SJCRH30 (cell line): ENCODE measurements around the gene NRAS. TPM values are rescaled to one million over a fixed set of nuclear protein-coding genes. Genes with fewer than 3 reads are reported as not detected.
"Not testable (repeated sequence)": the region's sequence is repeated elsewhere in the genome, so short reads cannot be mapped to it uniquely, and the experiment has no call there.

Source experiments
- DNase-seq, 2 experiments: peaks; one replicate each; pipeline ENCODE4 v3.0.0-alpha.2; 2015 to 2020
- H3K27ac ChIP-seq: fragments of 250-450 bp; sonication (Bioruptor Pico); 2 replicates; pipeline ENCODE4 v1.5.1; 2020; ENCODE audit warnings: mild to moderate bottlenecking, moderate library complexity
- H3K27me3 ChIP-seq: fragments of 250-450 bp; sonication (Bioruptor Pico); 2 replicates; pipeline ENCODE4 v1.5.1; 2020; ENCODE audit warnings: mild to moderate bottlenecking, moderate library complexity
- H3K36me3 ChIP-seq: fragments of 250-450 bp; sonication (Bioruptor Pico); 2 replicates; pipeline ENCODE4 v1.5.1; 2020; ENCODE audit warnings: mild to moderate bottlenecking, moderate library complexity
- H3K4me1 ChIP-seq: fragments of 250-450 bp; sonication (Bioruptor Pico); 2 replicates; pipeline ENCODE4 v1.5.1; 2020; ENCODE audit warnings: mild to moderate bottlenecking, moderate library complexity
- H3K4me3 ChIP-seq: fragments of 250-450 bp; sonication (Bioruptor Pico); 2 replicates; pipeline ENCODE4 v1.5.1; 2020; ENCODE audit warnings: mild to moderate bottlenecking, moderate library complexity
- H3K9me3 ChIP-seq: fragments of 250-450 bp; sonication (Bioruptor Pico); replicated peaks from 2 replicates; pipeline ENCODE4 v1.5.1; 2020; ENCODE audit warnings: mild to moderate bottlenecking, moderate library complexity
- total RNA-seq: library from RNA; depleted of rRNA; stranded (reverse); fragments of >200 nt; shearing (Covaris generic); gene quantifications from 2 replicates; pipeline ENCODE4 v1.2.3, GENCODE V29; 2014; rRNA removed

NRAS gene
- 69.4 and 74.9 TPM in 2 replicates for total RNA-seq

DNA sequence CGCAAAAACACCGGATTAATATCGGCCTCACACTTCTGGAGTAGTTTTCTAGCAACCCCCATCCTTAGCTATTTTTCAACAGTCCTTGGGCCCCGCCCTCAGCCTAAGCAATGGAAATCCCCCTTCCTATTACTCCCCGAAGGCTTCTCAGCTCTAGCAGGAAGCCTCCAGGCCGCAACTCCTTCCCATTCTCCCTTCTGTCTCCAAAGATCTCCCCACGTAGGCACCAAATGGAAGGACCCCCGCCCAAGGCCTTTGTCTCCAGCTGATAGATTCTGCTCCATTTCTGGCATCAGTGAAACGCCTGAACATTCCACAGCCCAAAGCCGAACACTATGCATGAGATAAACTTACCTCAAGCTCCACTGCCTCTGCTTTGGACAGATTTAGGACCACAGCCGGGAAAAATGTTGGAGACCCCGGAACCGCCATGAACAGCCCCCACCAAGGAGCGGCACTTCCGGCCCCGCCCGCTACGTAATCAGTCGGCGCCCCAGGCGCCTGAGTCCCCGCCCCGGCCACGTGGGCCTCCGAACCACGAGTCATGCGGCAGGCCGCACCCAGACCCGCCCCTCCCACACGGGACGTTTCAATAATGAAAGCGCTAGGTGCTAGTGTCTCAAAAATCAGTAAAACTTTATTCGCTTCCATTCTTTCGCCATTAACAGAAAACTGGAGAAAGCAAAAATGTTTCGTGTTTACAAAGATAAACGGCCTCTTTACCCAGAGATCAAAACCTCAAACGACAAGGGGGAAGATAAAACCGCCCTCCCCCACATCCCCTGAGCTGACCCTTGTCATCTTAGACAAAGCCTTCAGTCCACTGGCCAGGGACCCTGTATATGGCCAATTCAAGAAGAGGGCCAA, at the start of gene NRAS:
Gene NRAS, minus strand, starts transcription at position 468 of the 867 bp plus-strand sequence. CDS start 611 bp downstream, outside the sequence.
- no peaks in the 10 kb centered on the region for H3K9me3 ChIP-seq
- H3K4me1 ChIP-seq = peaks cover 6% of the 10 kb centered on the region; the same call in 1 of the 2 replicates
- H3K4me3 ChIP-seq = peak within 1 kb of the TSS; percentile 90
- peak within 1 kb of the TSS; percentile 81 for H3K27ac ChIP-seq
- H3K36me3 ChIP-seq = peaks cover 86% of the 10 kb centered on the region
- peak; percentile 93 to 94 for DNase-seq
- H3K27me3 ChIP-seq = no peaks in the 10 kb centered on the region

DNA sequence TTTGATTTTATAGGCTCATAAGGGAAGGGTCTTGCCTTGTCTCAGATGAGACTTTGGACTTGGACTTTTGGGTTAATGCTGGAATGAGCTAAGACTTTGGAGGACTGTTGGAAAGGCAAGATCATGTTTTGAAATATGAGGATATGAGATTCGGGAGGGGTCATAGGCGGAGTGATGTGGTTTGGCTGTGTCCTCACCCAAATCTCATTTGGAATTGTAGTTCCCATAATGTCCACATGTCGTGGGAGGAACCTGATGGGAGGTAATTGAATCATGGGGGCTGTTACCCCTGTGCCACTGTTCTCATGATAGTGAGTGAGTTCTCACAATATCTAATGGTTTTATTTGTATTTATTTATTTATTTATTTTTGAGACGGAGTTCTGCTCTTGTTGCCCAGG, 48.1 kb upstream of the NRAS start:
- no peaks in the 10 kb centered on the region for H3K9me3 ChIP-seq
- H3K36me3 ChIP-seq = peaks cover 3% of the 10 kb centered on the region; the same call in 1 of the 2 replicates
- H3K27me3 ChIP-seq = no peaks in the 10 kb centered on the region
- no peaks in the 10 kb centered on the region for H3K4me1 ChIP-seq
- DNase-seq = no peak
- no peak overlapping the region for H3K4me3 ChIP-seq
- H3K27ac ChIP-seq = no peak overlapping the region

GRCh38 chr1:114758256-114758832, 41.8 kb upstream of the NRAS start:
- Histone ChIP-seq H3K9me3 (no peaks in the 10 kb centered on the region), H3K4me3 (peak overlapping the region; percentile 99), H3K36me3 (peaks cover 4% of the 10 kb centered on the region; the same call in 1 of the 2 replicates), H3K27ac (peak overlapping the region; percentile 100), H3K27me3 (no peaks in the 10 kb centered on the region), H3K4me1 (peaks cover 14% of the 10 kb centered on the region)
- DNase-seq = peak; percentile 9 to 61

DNA sequence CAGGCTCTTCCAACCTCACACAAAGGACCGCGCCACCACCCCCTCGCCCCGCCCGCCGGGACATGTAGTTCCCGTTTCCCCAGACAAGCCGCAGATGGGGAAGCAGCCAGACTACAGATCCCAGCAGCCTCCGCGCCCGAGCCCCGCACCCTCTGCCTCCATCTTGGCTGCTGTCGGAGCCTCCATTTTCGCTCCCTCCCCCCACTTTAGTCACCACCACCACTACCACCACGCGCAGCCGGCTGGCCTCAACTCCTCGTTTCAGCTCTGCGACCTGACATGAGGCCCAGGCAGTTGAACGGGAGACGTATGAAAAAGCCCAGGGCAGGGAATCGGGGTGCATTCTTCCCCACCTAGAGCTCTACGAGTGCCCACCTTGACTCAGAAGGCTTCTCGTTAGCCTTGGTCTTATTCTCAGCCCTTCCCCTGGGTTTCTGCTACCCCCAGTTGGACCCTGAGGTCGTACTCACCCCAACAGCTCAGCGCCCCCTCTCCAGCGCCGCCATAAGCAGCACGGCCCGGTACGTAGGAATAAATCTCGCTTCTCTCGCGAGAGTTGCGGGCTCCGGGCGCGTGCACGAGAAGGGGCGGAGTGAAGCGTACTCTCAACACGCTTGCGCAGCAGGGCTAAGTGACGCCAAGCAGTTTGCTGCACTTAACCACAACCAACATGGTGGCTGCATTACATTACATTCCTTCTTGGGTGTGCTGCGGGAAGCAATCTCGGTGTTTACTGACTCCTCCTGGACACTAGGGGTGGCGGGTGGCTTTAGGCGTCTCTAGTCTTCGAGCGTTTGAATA, 41.1 kb upstream of the NRAS start, which contains the start of gene CSDE1:
Gene CSDE1, minus strand, starts transcription at position 530 of the 801 bp plus-strand sequence. CDS start 18,094 bp downstream, outside the sequence.
- Histone ChIP-seq H3K4me1 (peaks cover 21% of the 10 kb centered on the region), H3K27me3 (no peaks in the 10 kb centered on the region), H3K4me3 (peak within 1 kb of the TSS; percentile 99), H3K27ac (peak within 1 kb of the TSS; percentile 100), H3K9me3 (no peaks in the 10 kb centered on the region), H3K36me3 (peaks cover 4% of the 10 kb centered on the region; the same call in 1 of the 2 replicates)
- peak; percentile 98 to 99 for DNase-seq

GRCh38 chr1:114756949-114757454, 40.4 kb upstream of the NRAS start:
- Histone ChIP-seq H3K27me3 (no peaks in the 10 kb centered on the region), H3K36me3 (peaks cover 4% of the 10 kb centered on the region; the same call in 1 of the 2 replicates), H3K4me3 (peak overlapping the region; percentile 99), H3K9me3 (no peaks in the 10 kb centered on the region), H3K27ac (peak overlapping the region; percentile 100), H3K4me1 (peaks cover 27% of the 10 kb centered on the region)
- peak; percentile 42 to 59 for DNase-seq

- peak in 1 of 2 experiments; percentile 26 for DNase-seq
These were observed 39.7 kb upstream of the NRAS start for GRCh38 chr1:114756009-114756892.

GRCh38 chr1:114755006-114755931, 38.7 kb upstream of the NRAS start:
- DNase-seq = no peak
- peaks cover 5% of the 10 kb centered on the region for H3K36me3 ChIP-seq
- no peaks in the 10 kb centered on the region for H3K9me3 ChIP-seq
- peak overlapping the region; percentile 100 for H3K27ac ChIP-seq
- H3K4me3 ChIP-seq = peak overlapping the region; percentile 99
- H3K4me1 ChIP-seq = peaks cover 42% of the 10 kb centered on the region
- no peaks in the 10 kb centered on the region for H3K27me3 ChIP-seq

More at GRCh38 chr1:114756009-114756892, 39.7 kb upstream of the NRAS start:
- Histone ChIP-seq H3K36me3 (peaks cover 4% of the 10 kb centered on the region; the same call in 1 of the 2 replicates), H3K27me3 (no peaks in the 10 kb centered on the region), H3K4me1 (peaks cover 35% of the 10 kb centered on the region), H3K9me3 (no peaks in the 10 kb centered on the region), H3K4me3 (peak overlapping the region; percentile 99), H3K27ac (peak overlapping the region; percentile 100)

- DNase-seq, H3K9me3 ChIP-seq, H3K27me3 ChIP-seq, H3K27ac ChIP-seq, H3K4me3 ChIP-seq: not testable (repeated sequence)
- peaks cover 54% of the 10 kb centered on the region for H3K4me1 ChIP-seq
- H3K36me3 ChIP-seq = peaks cover 20% of the 10 kb centered on the region
These were observed 37.1 kb upstream of the NRAS start for GRCh38 chr1:114753702-114754101.

- Histone ChIP-seq H3K4me1 (peaks cover 54% of the 10 kb centered on the region), H3K36me3 (peaks cover 26% of the 10 kb centered on the region), H3K4me3 (no peak overlapping the region), H3K27me3 (no peaks in the 10 kb centered on the region), H3K9me3 (no peaks in the 10 kb centered on the region), H3K27ac (no peak overlapping the region)
- DNase-seq = no peak
These were observed 36.6 kb upstream of the NRAS start for GRCh38 chr1:114753143-114753542.

DNA sequence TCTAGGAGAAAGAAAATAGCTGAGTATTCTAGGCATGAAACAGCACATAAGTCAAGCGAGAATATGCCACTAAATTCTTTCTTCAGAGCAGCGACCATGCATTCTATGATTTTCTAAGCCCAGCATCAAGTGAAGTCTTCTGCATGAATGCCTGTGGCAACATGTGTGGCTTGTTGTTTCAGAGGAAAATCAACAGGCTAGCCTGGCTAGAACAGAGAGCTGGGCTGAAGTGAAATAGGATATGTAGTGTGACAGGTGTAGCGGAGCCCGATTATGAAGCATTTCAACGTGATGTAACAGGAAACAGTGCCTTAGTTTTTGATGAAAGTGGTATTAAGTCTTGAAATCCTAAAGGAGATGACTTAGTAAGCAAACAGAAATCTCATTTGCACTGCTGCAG, 34.2 kb upstream of the NRAS start:
- no peak overlapping the region for H3K4me3 ChIP-seq
- H3K4me1 ChIP-seq = peaks cover 54% of the 10 kb centered on the region
- DNase-seq = peak; percentile 83 to 94
- peaks cover 45% of the 10 kb centered on the region for H3K36me3 ChIP-seq
- no peaks in the 10 kb centered on the region for H3K27me3 ChIP-seq
- H3K9me3 ChIP-seq = no peaks in the 10 kb centered on the region
- H3K27ac ChIP-seq = peak overlapping the region; percentile 67

DNA sequence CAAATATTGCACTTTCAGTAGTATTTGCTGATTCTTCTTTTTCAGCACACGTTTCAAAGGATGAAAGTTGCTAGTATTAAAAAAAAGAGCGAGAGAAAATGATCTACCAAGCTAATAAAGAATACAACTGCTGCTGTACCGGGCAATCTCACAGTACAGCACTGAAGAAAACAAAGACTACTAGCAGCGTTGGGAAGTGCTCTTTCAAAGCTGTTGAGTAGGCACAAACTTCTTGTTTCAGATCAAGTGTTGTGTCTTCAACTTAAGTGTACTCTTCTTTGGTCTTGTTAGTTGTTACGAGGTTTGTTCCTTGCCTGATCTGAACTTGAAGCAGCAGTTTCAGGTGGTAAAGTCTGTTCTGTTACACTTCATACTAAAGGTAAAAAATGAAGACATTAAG, 33.3 kb upstream of the NRAS start:
- H3K27me3 ChIP-seq = no peaks in the 10 kb centered on the region
- H3K27ac ChIP-seq = peak overlapping the region; percentile 67
- no peak overlapping the region for H3K4me3 ChIP-seq
- DNase-seq = no peak
- H3K9me3 ChIP-seq = no peaks in the 10 kb centered on the region
- peaks cover 54% of the 10 kb centered on the region for H3K36me3 ChIP-seq
- peaks cover 47% of the 10 kb centered on the region for H3K4me1 ChIP-seq

DNA sequence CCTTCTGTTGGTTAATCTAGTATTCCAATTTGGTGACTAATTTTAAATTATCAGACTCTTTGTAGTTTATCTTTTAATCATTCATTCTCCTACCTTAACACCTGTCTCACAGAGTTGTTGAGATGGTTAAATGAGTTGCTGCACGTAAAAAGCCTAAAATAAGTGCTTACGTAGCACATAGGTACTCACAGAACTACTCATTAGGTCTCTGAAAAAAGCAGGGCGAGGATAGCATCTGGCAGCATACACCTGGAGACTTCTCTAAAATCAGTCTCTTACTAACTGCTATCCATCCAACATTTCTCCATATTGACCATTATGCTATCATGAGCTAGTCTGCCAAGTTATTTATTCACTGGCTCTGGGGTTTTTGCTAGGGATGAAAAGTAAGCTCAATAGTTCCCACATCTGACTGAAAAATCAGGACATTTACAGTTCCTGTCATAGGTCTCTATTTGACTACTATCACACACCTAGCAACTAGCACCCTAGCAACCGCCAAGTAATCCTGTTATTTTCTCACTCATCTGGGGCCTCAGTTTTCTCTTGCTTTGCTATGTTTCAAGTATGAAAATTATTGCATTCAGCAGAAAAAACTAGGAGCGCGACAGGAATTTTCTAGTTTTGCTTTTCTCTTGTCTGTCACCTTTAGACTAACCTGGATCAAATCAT, 30.0 kb upstream of the NRAS start:
- Histone ChIP-seq H3K4me3 (no peak overlapping the region), H3K4me1 (peaks cover 22% of the 10 kb centered on the region), H3K27me3 (no peaks in the 10 kb centered on the region), H3K27ac (no peak overlapping the region), H3K36me3 (peaks cover 78% of the 10 kb centered on the region), H3K9me3 (no peaks in the 10 kb centered on the region)
- no peak for DNase-seq
